ENCODE measurements around the gene ELAVL2. TPM values are rescaled to one million over a fixed set of nuclear protein-coding genes. Genes with fewer than 3 reads are reported as not detected.

Gene ELAVL2
- total and polyA plus RNA-seq, 5 donors: 0.07 to 0.32 TPM; not detected in 3

GRCh38 chr9:23702311-23702922, 123.6 kb downstream of the ELAVL2 start:
- H3K4me3 ChIP-seq (ENCODE audit: low read length): no peak overlapping the region
- no peaks in the 10 kb centered on the region for H3K4me1 ChIP-seq (ENCODE audit: control insufficient read depth, insufficient read depth, low read length)
- no peak overlapping the region for H3K27ac ChIP-seq (ENCODE audit: low read length)
- intact Hi-C loops (cut with DNase I): no loop called here
- no peaks in the 10 kb centered on the region for H3K9me3 ChIP-seq (ENCODE audit: control insufficient read depth, low read length)
- ATAC-seq (no peak), DNase-seq (no peak)
- no peaks in the 10 kb centered on the region for H3K27me3 ChIP-seq (ENCODE audit: control insufficient read depth, insufficient read depth)
- 69% methylated on average over 3 of the region's 3 CpGs for WGBS

- H3K27me3 ChIP-seq (ENCODE audit: control insufficient read depth, insufficient read depth): no peaks in the 10 kb centered on the region
- intact Hi-C loops (cut with DNase I): no loop called here
- 94% methylated on average over 6 of the region's 6 CpGs for WGBS
- no peaks in the 10 kb centered on the region for H3K4me1 ChIP-seq (ENCODE audit: control insufficient read depth, insufficient read depth, low read length)
- H3K4me3 ChIP-seq (ENCODE audit: low read length): no peak overlapping the region
- ATAC-seq (no peak), DNase-seq (no peak)
- no peak overlapping the region for H3K27ac ChIP-seq (ENCODE audit: low read length)
- no peaks in the 10 kb centered on the region for H3K9me3 ChIP-seq (ENCODE audit: control insufficient read depth, low read length)
Measured at GRCh38 chr9:23701291-23701690, 124.7 kb downstream of the ELAVL2 start.

- H3K4me3 ChIP-seq (ENCODE audit: low read length): no peak overlapping the region
- intact Hi-C loops (cut with DNase I): no loop called here
Measured at GRCh38 chr9:23700359-23700758, 125.7 kb downstream of the ELAVL2 start.

DNA sequence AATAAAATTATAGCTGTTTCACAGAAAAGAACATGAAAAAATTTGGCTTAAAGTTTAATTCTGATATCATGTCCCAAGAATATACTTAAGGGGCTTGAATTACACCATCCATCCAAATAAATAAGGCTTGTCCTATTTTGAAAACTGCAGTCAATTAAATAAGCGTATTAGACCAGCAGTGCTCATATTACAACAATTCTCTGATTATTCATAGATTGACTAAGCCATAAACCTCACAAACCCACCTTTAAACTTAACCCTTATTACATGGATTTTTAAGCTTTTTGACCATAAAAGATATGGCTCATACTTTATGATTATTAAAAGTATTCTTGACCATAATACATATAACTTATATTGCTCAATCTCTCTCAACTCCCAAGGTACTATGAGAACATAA, 127.9 kb downstream of the ELAVL2 start:
- WGBS: 76% methylated on average over 1 of the region's 1 CpG
- Histone ChIP-seq H3K27ac (ENCODE audit: low read length) (no peak overlapping the region), H3K9me3 (ENCODE audit: control insufficient read depth, low read length) (no peaks in the 10 kb centered on the region), H3K4me1 (ENCODE audit: control insufficient read depth, insufficient read depth, low read length) (no peaks in the 10 kb centered on the region), H3K4me3 (ENCODE audit: low read length) (no peak overlapping the region), H3K27me3 (ENCODE audit: control insufficient read depth, insufficient read depth) (no peaks in the 10 kb centered on the region)
- DNase-seq (no peak), ATAC-seq (no peak)
- intact Hi-C loops (cut with DNase I): no loop called here

More at GRCh38 chr9:23700359-23700758, 125.7 kb downstream of the ELAVL2 start:
- Histone ChIP-seq H3K27ac (ENCODE audit: low read length) (no peak overlapping the region), H3K27me3 (ENCODE audit: control insufficient read depth, insufficient read depth) (no peaks in the 10 kb centered on the region), H3K4me1 (ENCODE audit: control insufficient read depth, insufficient read depth, low read length) (no peaks in the 10 kb centered on the region), H3K9me3 (ENCODE audit: control insufficient read depth, low read length) (no peaks in the 10 kb centered on the region)
- ATAC-seq: no peak
- 78% methylated on average over 2 of the region's 2 CpGs for WGBS
- DNase-seq: no peak

DNA sequence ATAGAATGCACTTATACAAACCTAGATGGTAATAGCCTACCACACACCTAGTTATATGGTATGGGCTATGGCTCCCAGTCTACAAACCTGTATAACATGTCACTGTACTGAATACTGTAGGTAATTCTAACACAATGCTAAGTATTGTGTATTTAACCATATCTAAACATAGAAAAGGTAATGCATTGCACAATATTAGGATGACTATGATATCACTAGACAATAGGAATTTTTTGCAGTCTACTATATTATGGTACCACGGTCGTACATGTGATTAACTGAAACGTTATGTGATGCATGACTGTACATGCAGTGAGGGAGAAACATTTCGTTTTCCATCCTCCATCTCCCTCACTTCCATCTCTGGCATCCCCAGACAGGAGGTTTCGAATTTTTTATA, 130.5 kb downstream of the ELAVL2 start:
- no peaks in the 10 kb centered on the region for H3K27me3 ChIP-seq (ENCODE audit: control insufficient read depth, insufficient read depth)
- intact Hi-C loops (cut with DNase I): no loop called here
- 85% methylated on average over 5 of the region's 5 CpGs for WGBS
- no peaks in the 10 kb centered on the region for H3K4me1 ChIP-seq (ENCODE audit: control insufficient read depth, insufficient read depth, low read length)
- no peak for DNase-seq
- no peak overlapping the region for H3K4me3 ChIP-seq (ENCODE audit: low read length)
- H3K27ac ChIP-seq (ENCODE audit: low read length): no peak overlapping the region
- no peak for ATAC-seq
- H3K9me3 ChIP-seq (ENCODE audit: control insufficient read depth, low read length): no peaks in the 10 kb centered on the region

- intact Hi-C loops (cut with DNase I): no loop called here
- Histone ChIP-seq H3K4me1 (ENCODE audit: control insufficient read depth, insufficient read depth, low read length) (no peaks in the 10 kb centered on the region), H3K4me3 (ENCODE audit: low read length) (no peak overlapping the region), H3K9me3 (ENCODE audit: control insufficient read depth, low read length) (no peaks in the 10 kb centered on the region), H3K27ac (ENCODE audit: low read length) (no peak overlapping the region), H3K27me3 (ENCODE audit: control insufficient read depth, insufficient read depth) (no peaks in the 10 kb centered on the region)
- no peak for ATAC-seq
- 88% methylated on average over 5 of the region's 5 CpGs for WGBS
- no peak for DNase-seq
Measured at GRCh38 chr9:23693374-23693773, 132.7 kb downstream of the ELAVL2 start.

GRCh38 chr9:23686896-23687295, 139.1 kb downstream of the ELAVL2 start:
- ATAC-seq (no peak), DNase-seq (no peak)
- intact Hi-C loops (cut with DNase I): loop anchor here in 1 of 4 donors (10.0 kb wide), 1 partner anchor 48 kb away; no protein-coding TSS in a partner anchor
- Histone ChIP-seq H3K27me3 (ENCODE audit: control insufficient read depth, insufficient read depth) (no peaks in the 10 kb centered on the region), H3K4me1 (ENCODE audit: control insufficient read depth, insufficient read depth, low read length) (no peaks in the 10 kb centered on the region), H3K4me3 (ENCODE audit: low read length) (no peak overlapping the region), H3K27ac (ENCODE audit: low read length) (no peak overlapping the region), H3K9me3 (ENCODE audit: control insufficient read depth, low read length) (no peaks in the 10 kb centered on the region)
- 88% methylated on average over 1 of the region's 1 CpG for WGBS

- ATAC-seq: no peak
- H3K9me3 ChIP-seq (ENCODE audit: control insufficient read depth, low read length): no peaks in the 10 kb centered on the region
- H3K27ac ChIP-seq (ENCODE audit: low read length): no peak overlapping the region
- intact Hi-C loops (cut with DNase I): loop anchor here in 1 of 4 donors (10.0 kb wide), 1 partner anchor 49 kb away; no protein-coding TSS in a partner anchor
- no peak for DNase-seq
- H3K27me3 ChIP-seq (ENCODE audit: control insufficient read depth, insufficient read depth): no peaks in the 10 kb centered on the region
- WGBS: 69% methylated on average over 4 of the region's 4 CpGs
- no peak overlapping the region for H3K4me3 ChIP-seq (ENCODE audit: low read length)
- H3K4me1 ChIP-seq (ENCODE audit: control insufficient read depth, insufficient read depth, low read length): no peaks in the 10 kb centered on the region
Measured at GRCh38 chr9:23686257-23686656, 139.8 kb downstream of the ELAVL2 start.

DNA sequence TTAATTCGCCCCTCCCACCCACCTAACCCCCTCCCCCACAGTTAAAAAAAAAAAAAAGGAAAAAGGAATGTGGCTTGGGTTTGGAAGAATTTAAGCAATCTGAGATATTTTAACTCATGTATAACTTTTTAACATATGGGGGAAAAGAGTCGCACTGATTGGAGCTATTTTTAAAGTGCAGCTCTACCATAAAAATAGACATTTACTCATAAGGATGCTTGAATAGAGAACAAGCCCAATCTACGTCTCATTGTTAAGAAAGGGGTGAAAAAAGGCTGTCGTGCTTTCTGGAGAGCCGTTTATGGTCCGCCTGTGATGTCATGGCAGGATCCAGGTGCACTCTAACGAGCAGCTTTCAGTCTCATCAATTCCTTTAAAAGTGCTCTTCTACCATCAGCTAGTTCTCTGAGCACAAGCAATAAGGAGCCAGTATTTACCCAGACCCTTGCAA, 142.4 kb downstream of the ELAVL2 start:
- Histone ChIP-seq H3K27me3 (ENCODE audit: control insufficient read depth, insufficient read depth) (no peaks in the 10 kb centered on the region), H3K27ac (ENCODE audit: low read length) (no peak overlapping the region), H3K4me1 (ENCODE audit: control insufficient read depth, insufficient read depth, low read length) (no peaks in the 10 kb centered on the region), H3K9me3 (ENCODE audit: control insufficient read depth, low read length) (no peaks in the 10 kb centered on the region), H3K4me3 (ENCODE audit: low read length) (no peak overlapping the region)
- DNase-seq: no peak
- no peak for ATAC-seq
- intact Hi-C loops (cut with DNase I): loop anchor here in 1 of 4 donors (10.0 kb wide), 1 partner anchor 51 kb away; no protein-coding TSS in a partner anchor
- 31% methylated on average over 7 of the region's 7 CpGs for WGBS

GRCh38 chr9:23682891-23683431, 143.1 kb downstream of the ELAVL2 start:
- ATAC-seq (no peak), DNase-seq (no peak)
- Histone ChIP-seq H3K9me3 (ENCODE audit: control insufficient read depth, low read length) (no peaks in the 10 kb centered on the region), H3K4me1 (ENCODE audit: control insufficient read depth, insufficient read depth, low read length) (no peaks in the 10 kb centered on the region), H3K27me3 (ENCODE audit: control insufficient read depth, insufficient read depth) (no peaks in the 10 kb centered on the region), H3K27ac (ENCODE audit: low read length) (no peak overlapping the region), H3K4me3 (ENCODE audit: low read length) (no peak overlapping the region)
- intact Hi-C loops (cut with DNase I): loop anchor here in 1 of 4 donors (10.0 kb wide), 1 partner anchor 52 kb away; no protein-coding TSS in a partner anchor
- WGBS: 57% methylated on average over 3 of the region's 3 CpGs

GRCh38 chr9:23682352-23682751, 143.7 kb downstream of the ELAVL2 start:
- H3K9me3 ChIP-seq (ENCODE audit: control insufficient read depth, low read length): no peaks in the 10 kb centered on the region
- no peak overlapping the region for H3K27ac ChIP-seq (ENCODE audit: low read length)
- DNase-seq: no peak
- no peak for ATAC-seq
- intact Hi-C loops (cut with DNase I): loop anchor here in 1 of 4 donors (10.0 kb wide), 1 partner anchor 52 kb away; no protein-coding TSS in a partner anchor
- H3K4me3 ChIP-seq (ENCODE audit: low read length): no peak overlapping the region
- 67% methylated on average over 9 of the region's 9 CpGs for WGBS
- H3K27me3 ChIP-seq (ENCODE audit: control insufficient read depth, insufficient read depth): no peaks in the 10 kb centered on the region
- no peaks in the 10 kb centered on the region for H3K4me1 ChIP-seq (ENCODE audit: control insufficient read depth, insufficient read depth, low read length)

Data from right cardiac atrium (tissue), 5 donors.